Measurements from ENCODE around the gene EXOC1.

GRCh38 chr4:55876387-55876786, 22.9 kb downstream of the EXOC1 start:
- TF ChIP-seq CTCF (IDR thresholded peaks at IDR 0.05) (no peak), POLR2AphosphoS5 (IDR thresholded peaks at IDR 0.05; ENCODE audit: insufficient read depth in 1 of 2, low read depth in 1 of 2) (no peak)
